Measurements from ENCODE around the gene CCL5. TPM values are rescaled to one million over a fixed set of nuclear protein-coding genes. Genes with fewer than 3 reads are reported as not detected.

The CCL5 gene
- total RNA-seq, 1 experiment from 2014 or later, result not detected

DNA sequence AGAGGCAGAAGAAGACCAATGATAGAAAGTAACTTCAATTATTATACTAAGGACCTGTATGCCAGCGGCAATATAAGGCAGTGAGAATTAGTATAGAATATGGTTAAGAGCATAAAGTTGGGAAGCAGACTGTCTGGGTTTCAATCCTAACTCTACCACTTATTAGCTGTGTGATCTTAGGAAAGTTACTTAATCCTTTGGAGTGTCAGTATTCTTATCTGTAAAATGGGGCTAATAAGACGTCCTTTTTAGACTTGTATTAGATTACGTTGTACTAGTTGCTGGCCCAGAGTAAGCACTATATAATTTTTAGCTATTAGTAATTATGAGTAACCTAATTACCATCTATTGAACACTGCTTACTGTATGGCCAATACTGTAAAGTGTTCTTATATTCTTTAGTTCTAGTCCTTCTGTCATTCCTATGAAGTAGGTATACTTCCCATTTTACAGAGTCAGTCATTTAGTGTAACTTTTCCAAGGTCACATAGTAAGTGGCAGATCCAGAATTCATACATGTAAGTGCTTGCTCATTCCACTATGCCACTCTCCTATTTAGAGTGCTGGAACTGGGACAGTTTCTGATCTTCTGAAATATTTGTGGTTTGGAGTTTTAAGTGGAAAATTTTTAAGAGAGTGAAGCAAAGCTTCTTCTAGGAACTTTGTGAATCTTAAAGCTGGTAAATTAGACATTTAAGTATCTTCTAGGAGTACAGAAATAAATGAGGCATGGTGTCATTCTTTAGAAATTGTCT, 33.9 kb downstream of the CCL5 start:
- H3K79me1 ChIP-seq (ENCODE audit: insufficient read depth, low read depth, low read length, poor library complexity, severe bottlenecking), result no peaks in the 10 kb centered on the region
- peaks cover 3% of the 10 kb centered on the region for H4K20me1 ChIP-seq (ENCODE audit: control insufficient read depth, insufficient read depth, insufficient read length)
- no peak overlapping the region for H4K5ac ChIP-seq (ENCODE audit: insufficient read length, low read depth, low read length)
- peaks cover 7 to 11% of the 10 kb centered on the region in 2 experiments for H3K4me1 Mint-ChIP-seq
- H2AK5ac ChIP-seq (ENCODE audit: insufficient read length, low read length), result no peak overlapping the region
- H3K9me3 Mint-ChIP-seq, result no peaks in the 10 kb centered on the region
- H3K4me3 Mint-ChIP-seq, result no peak overlapping the region
- H3K36me3 Mint-ChIP-seq (ENCODE audit: insufficient read depth in 1 of 3, low read depth in 3 of 3), result peaks cover 39 to 79% (median 77%) of the 10 kb centered on the region in 3 experiments
- H2BK120ac ChIP-seq (ENCODE audit: low read depth, low read length, poor library complexity, severe bottlenecking), result no peak overlapping the region
- H3K9ac ChIP-seq (ENCODE audit: extremely low read depth, insufficient read length, low read length), result no peak overlapping the region
- H4K8ac ChIP-seq (replicated peaks; ENCODE audit: insufficient read length, low read depth, low read length), result no peak overlapping the region
- no peak overlapping the region for H2BK20ac ChIP-seq (ENCODE audit: low read depth, low read length, poor library complexity, severe bottlenecking)
- no peaks in the 10 kb centered on the region for H3K79me2 ChIP-seq (ENCODE audit: insufficient read depth, low read length)
- H3K9me3 ChIP-seq (ENCODE audit: control insufficient read depth, low read depth, low read length), result no peaks in the 10 kb centered on the region
- no peaks in the 10 kb centered on the region for H3K27me3 ChIP-seq (ENCODE audit: insufficient read depth, low read length)
- H3K27me3 Mint-ChIP-seq (ENCODE audit: low read depth), result no peaks in the 10 kb centered on the region; the same call in 1 of the 2 replicates
- TF ChIP-seq, protein P1, sequence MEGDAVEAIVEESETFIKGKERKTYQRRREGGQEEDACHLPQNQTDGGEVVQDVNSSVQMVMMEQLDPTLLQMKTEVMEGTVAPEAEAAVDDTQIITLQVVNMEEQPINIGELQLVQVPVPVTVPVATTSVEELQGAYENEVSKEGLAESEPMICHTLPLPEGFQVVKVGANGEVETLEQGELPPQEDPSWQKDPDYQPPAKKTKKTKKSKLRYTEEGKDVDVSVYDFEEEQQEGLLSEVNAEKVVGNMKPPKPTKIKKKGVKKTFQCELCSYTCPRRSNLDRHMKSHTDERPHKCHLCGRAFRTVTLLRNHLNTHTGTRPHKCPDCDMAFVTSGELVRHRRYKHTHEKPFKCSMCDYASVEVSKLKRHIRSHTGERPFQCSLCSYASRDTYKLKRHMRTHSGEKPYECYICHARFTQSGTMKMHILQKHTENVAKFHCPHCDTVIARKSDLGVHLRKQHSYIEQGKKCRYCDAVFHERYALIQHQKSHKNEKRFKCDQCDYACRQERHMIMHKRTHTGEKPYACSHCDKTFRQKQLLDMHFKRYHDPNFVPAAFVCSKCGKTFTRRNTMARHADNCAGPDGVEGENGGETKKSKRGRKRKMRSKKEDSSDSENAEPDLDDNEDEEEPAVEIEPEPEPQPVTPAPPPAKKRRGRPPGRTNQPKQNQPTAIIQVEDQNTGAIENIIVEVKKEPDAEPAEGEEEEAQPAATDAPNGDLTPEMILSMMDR (conservative IDR thresholded peaks at IDR 0.05), result no peak
- no peak overlapping the region for H2AFZ ChIP-seq (ENCODE audit: low read length)
- no peak overlapping the region for H3K27ac ChIP-seq (ENCODE audit: insufficient read length, low read depth, low read length)
- no CpG with 5 or more reads among the region's 3 CpGs for WGBS (ENCODE audit: extremely low coverage, insufficient read length, low lambda C conversion rate)
- H3K4ac ChIP-seq (ENCODE audit: low read depth, low read length), result no peak overlapping the region
- no peak overlapping the region for H3K14ac ChIP-seq (ENCODE audit: insufficient read depth, low read length)
- no peaks in the 10 kb centered on the region for H3K4me1 ChIP-seq (ENCODE audit: insufficient read depth, low read length)
- no peak overlapping the region for H2BK5ac ChIP-seq (ENCODE audit: insufficient read length, low read length)
- H4K91ac ChIP-seq (ENCODE audit: insufficient read length, low read depth, low read length), result no peak overlapping the region
- no peak overlapping the region for H3K27ac Mint-ChIP-seq
- H2BK15ac ChIP-seq (ENCODE audit: low read depth, low read length), result no peak overlapping the region
- H3K56ac ChIP-seq (ENCODE audit: insufficient read length, low read depth, low read length), result no peak overlapping the region
- no peak overlapping the region for H3K18ac ChIP-seq (ENCODE audit: insufficient read length, low read depth, low read length)
- DNase-seq, result no peak
- H3K23me2 ChIP-seq (ENCODE audit: insufficient read length, low read depth, low read length, poor library complexity, severe bottlenecking), result no peaks in the 10 kb centered on the region
- H3T11ph ChIP-seq (ENCODE audit: low read length), result no peak overlapping the region
- H3K4me2 ChIP-seq (ENCODE audit: insufficient read depth, insufficient read length, low read length), result no peak overlapping the region
- no peak overlapping the region for H2BK12ac ChIP-seq (ENCODE audit: insufficient read length, low read depth, low read length)
- H3K23ac ChIP-seq (ENCODE audit: insufficient read length, low read depth, low read length), result no peak overlapping the region

Data from H9 (cell line).